Right lobe of liver (tissue), 6 donors: ENCODE data around the gene ERC2. TPM values are rescaled to one million over a fixed set of nuclear protein-coding genes. Genes with fewer than 3 reads are reported as not detected.

Source experiments
- ATAC-seq, 4 donors: fragments of 200-7000 bp; cut with Tn5 transposase; one replicate each; pipeline ENCODE4 v1.9.1; 2020; ENCODE audit warnings: mild to moderate bottlenecking in 4 of 4, moderate library complexity in 4 of 4
- DNase-seq, 3 donors: peaks; one replicate each; pipeline ENCODE4 v3.0.0-alpha.2; 2020
- H3K27ac ChIP-seq, 3 donors: fragments of 200-600 bp; one replicate each; pipeline ENCODE4 v1.8.0; 2022
- H3K27me3 ChIP-seq, 2 donors: fragments of 200-600 bp; one replicate each; pipeline ENCODE4 v1.8.0; 2022
- H3K36me3 ChIP-seq, 4 donors: fragments of 200-600 bp; sonication (generic) in 1 of 4; one replicate each; pipeline versions ENCODE4 v1.5.1 to v1.8.0; 2017 to 2022; ENCODE audit warnings: control low read depth in 1 of 4
- H3K4me1 ChIP-seq, 4 donors: fragments of 200-600 bp; sonication (generic) in 1 of 4; one replicate each; pipeline versions ENCODE4 v1.5.1 to v1.8.0; 2017 to 2022; ENCODE audit warnings: control low read depth in 1 of 4
- H3K4me3 ChIP-seq, 3 donors: fragments of 200-600 bp; one replicate each; pipeline ENCODE4 v1.8.0; 2022
- H3K9me3 ChIP-seq, 4 donors: fragments of 200-600 bp; sonication (generic) in 1 of 4; one replicate each; pipeline versions ENCODE4 v1.5.1 to v1.8.0; 2017 to 2022; ENCODE audit warnings: control low read depth in 1 of 4
- CTCF ChIP-seq, 4 donors: fragments of 200-600 bp in 3 of 4; fragments of 450-650 bp in 1 of 4; IDR thresholded peaks; one replicate each; pipeline versions ENCODE4 v1.5.1 to v1.8.0; 2016 to 2022; ENCODE audit warnings: antibody characterized with exemption in 4 of 4, mild to moderate bottlenecking in 2 of 4
- POLR2A ChIP-seq: fragments of 450-650 bp; IDR thresholded peaks from one replicate; pipeline ENCODE4 v1.6.1; 2017; ENCODE audit warnings: antibody characterized with exemption, mild to moderate bottlenecking
- WGBS: methylation state at CpG from one replicate; pipeline ENCODE4 v1.1.6; 2018; ENCODE audit warnings: low coverage, low lambda C conversion rate; ENCODE audit not compliant: insufficient coverage; ENCODE audit errors: missing lambda C conversion rate; 5-methylcytosine and 5-hydroxymethylcytosine counted together
- intact Hi-C, 2 donors: fragments of 100-400 bp; cut with DNase I; formaldehyde crosslinking; loops; one replicate each; pipeline versions ENCODE4 v1.11.2 to v1.14.1; 2022
- total RNA-seq, 6 experiments: library from RNA; depleted of rRNA in 2 of 6; stranded (reverse); fragments of >200 nt in 2 of 6; fragmentation: NEBNext Ultra II Directional in 3 of 6; extraction: Animal tissue kit (Norgen Biotek cat#: 25700) in 3 of 6; gene quantifications; one replicate each; pipeline versions ENCODE4 v1.1.0 to v1.2.4, GENCODE V29; 2016 to 2023
- donor health status: DM: no; HTN: yes; CAD: no.
- donor health status: DM: no; HTN: no; CAD: no.
- donor health status: DM: no; HTN: no; CAD: no.
- donor health status: DM: no; HTN: yes; CAD: no.
- donor health status: DM: no; HTN: yes; CAD: no.

Gene ERC2
- total RNA-seq, 6 experiments from 2014 or later = not detected

DNA sequence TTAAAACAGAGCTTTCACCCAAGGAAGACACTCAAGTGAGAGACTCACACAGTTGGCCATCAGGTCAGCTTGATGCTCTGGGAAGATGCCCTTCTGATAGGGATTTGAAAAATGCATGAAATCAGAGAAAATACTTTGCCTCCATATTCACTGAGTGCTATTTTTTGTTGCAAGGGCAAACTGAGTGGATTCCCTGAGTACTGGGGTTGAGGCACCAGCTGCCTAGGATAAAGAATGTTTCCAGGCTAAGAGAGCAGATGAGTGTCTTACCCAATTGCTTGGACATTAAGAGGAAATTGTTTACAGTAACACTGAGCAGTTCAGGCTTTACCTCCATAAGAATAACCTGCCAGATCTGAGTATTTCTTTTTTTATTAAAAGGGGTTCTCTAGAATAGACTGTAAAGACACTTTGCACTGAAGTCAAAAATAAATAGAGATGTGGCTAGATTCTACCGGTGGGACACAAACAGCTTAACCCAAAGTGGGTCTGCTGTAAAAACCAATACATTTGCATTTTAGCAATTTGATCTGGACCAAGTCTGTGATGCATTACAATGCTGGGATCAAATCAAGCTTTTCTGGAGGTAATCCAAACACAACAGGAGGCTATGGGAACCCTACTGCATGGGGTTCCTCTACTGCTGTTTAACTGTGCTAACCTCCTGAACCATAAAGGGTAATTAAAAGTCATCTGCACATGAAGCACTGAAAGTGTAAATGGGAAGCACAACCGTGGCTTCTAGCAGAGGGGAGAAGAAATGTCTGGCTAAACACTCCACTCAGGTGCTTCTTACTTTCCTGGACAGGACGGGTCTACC lies 742.4 kb downstream of the ERC2 start:
- WGBS = 20% methylated on average over 3 of the region's 3 CpGs
- Histone ChIP-seq H3K4me1 (no peaks in the 10 kb centered on the region), H3K4me3 (no peak overlapping the region), H3K27me3 (no peaks in the 10 kb centered on the region), H3K36me3 (no peaks in the 10 kb centered on the region), H3K9me3 (no peaks in the 10 kb centered on the region), H3K27ac (no peak overlapping the region)
- intact Hi-C loops = no loop called here
- TF ChIP-seq POLR2A (no peak), CTCF (IDR thresholded peaks at IDR 0.05) (no peak)
- DNase-seq = no peak
- no peak for ATAC-seq

- TF ChIP-seq POLR2A (no peak), CTCF (IDR thresholded peaks at IDR 0.05) (no peak)
- Histone ChIP-seq H3K4me3 (no peak overlapping the region), H3K36me3 (no peaks in the 10 kb centered on the region), H3K4me1 (no peaks in the 10 kb centered on the region), H3K27ac (no peak overlapping the region), H3K27me3 (no peaks in the 10 kb centered on the region), H3K9me3 (no peaks in the 10 kb centered on the region)
- intact Hi-C loops = no loop called here
- WGBS = 58% methylated on average over 2 of the region's 2 CpGs
- DNase-seq (no peak), ATAC-seq (no peak)
Observed at GRCh38 chr3:55724821-55725220, 743.4 kb downstream of the ERC2 start.

- intact Hi-C loops = no loop called here
- Histone ChIP-seq H3K36me3 (no peaks in the 10 kb centered on the region), H3K27ac (no peak overlapping the region), H3K4me1 (no peaks in the 10 kb centered on the region), H3K4me3 (no peak overlapping the region), H3K27me3 (no peaks in the 10 kb centered on the region), H3K9me3 (no peaks in the 10 kb centered on the region)
- TF ChIP-seq POLR2A (no peak), CTCF (IDR thresholded peaks at IDR 0.05) (no peak)
- DNase-seq (no peak), ATAC-seq (no peak)
Observed at GRCh38 chr3:55724407-55724784, 743.9 kb downstream of the ERC2 start.

DNA sequence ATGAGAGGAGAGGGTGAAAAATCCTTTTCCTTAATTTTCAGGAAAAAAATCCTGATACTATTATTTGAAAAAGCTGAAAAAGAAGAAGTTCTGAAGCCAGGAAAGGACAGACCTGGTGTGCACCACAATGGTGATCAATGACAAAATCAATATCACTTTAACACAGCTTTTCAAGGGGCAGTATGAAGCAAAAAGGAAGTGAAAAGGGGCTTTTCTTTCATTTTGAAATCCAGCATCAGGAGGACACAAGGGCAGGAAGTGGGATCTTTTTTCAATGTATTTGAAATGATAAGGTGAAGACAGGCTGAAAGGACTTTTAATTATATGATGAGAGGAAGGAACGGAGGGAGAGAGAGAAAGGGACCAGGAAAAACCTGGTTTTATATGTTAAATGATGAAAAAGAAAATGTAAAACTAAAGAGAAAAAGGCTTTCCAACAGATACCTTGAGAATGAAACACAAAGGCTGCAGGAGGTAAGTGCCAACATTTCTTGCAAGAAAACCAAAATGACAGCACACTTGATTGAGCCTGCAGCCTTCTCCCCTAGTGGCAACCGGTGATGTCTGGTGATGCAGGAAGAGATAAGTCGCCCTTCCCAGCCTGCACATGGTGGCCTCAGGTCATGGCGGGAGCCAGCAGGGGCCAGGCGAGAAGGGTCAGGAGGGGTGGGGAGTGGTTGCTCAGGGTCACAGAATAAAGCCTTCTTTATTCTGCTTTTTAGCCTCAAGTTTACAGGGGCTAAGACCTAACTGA lies 744.4 kb downstream of the ERC2 start:
- Histone ChIP-seq H3K36me3 (no peaks in the 10 kb centered on the region), H3K27me3 (no peaks in the 10 kb centered on the region), H3K27ac (no peak overlapping the region), H3K4me1 (no peaks in the 10 kb centered on the region), H3K9me3 (no peaks in the 10 kb centered on the region), H3K4me3 (no peak overlapping the region)
- 0% methylated on average over 1 of the region's 5 CpGs for WGBS
- ATAC-seq (no peak), DNase-seq (no peak)
- TF ChIP-seq CTCF (IDR thresholded peaks at IDR 0.05) (no peak), POLR2A (no peak)
- intact Hi-C loops = no loop called here
